HG03575 (cell line): Measurements from ENCODE around the gene PRSS50.

Experiments
- ATAC-seq: cut with Tn5 transposase; IDR thresholded peaks from one replicate; pipeline ENCODE4 v1.9.1; 2021; ENCODE audit not compliant: unreplicated experiment, insufficient number of reproducible peaks, low FRiP score; ENCODE audit errors: extremely low read depth

Gene PRSS50

DNA sequence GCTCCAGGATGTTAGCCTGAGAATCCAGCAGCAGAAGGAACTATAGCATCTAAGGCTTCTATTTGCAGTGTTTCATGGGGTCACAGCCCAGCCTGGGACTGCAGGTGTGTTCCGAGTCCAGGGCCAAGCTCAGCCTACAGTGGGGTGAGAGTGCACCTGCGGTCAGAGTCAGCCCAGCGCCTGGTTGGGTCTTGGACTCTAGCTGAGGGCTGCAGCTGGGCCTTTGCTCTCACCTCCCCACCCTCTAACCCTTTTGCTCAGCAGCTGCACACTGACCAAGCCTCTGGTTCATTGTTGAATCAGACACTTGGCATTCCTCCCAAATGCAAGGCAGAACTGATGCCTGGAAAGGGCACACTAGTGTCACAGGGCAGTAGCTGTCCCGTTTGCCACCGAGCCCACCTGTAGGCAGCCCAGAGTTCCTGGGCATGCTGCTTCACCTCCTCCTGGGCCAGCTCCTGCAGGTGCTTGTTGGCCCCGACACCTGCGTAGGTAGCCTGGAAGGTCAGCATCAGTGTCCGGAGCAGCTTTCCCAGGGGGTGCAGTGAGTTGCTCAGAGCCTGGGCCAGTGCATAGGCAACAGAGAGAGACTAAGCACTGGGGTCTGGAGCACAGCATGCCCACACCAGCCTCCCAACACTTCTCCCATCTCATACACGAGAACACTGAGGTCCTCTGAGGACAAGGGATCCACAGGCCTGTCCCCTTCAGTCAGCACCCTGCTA is 41.7 kb downstream of the PRSS50 start:
- ATAC-seq: no peak

DNA sequence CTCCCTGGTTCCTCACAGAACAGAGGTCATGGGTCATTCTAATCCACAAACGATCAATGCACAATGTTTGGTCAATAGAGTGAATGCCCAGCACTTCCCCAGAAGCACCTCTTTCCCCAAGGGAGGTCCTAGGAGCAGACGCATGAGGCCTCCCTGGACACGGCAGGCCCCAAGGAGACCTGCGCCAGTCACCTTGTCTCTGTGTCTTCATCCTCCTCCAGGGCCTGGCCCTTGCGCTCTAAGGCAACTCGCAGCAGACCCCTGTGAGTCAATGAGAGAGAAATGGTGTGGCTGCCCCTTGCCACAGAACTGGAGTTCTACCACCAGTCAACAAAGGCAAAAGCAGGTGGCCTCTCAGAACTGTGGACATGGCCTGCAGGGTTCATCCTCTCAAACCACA is 42.2 kb downstream of the PRSS50 start:
- ATAC-seq: no peak

DNA sequence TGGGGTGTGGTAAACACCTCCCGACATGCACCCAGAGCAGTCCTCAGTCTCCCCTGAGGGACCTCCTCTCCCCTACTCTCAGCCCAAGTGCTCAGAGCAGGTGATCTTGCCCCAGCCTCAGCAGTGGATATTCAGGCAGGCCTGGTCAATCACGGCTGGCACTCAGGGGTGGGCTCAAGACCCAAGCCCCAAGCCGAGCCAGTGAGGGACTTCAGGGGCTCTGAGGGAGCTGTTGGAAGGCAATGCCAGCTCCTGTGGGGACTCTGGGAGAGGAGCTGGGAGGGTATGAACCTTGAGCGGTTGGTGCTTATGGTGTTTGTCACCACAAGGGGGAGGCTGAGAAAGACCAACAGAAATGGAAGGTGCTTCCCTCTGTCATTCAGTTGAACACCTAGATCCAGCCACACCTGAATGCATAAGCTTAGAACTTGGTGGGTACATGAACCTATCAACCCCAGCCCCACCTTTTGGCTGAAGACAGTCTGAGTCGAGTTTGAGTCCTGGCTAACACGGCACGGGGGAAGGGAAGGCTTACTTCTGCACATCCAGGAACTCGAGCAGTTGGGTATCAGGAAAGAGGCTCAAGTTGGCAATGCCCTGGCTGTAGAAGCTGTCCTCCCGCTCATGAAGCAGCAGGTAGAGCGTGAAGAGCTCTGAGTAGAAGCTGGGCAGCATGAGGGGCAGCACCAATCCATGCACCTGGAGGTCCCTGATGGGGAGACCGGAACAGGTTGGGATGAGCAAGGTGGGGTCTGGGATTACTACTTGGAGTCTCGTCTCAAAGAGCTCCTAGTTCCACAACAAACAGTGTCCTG is 43.4 kb downstream of the PRSS50 start:
- ATAC-seq: no peak

DNA sequence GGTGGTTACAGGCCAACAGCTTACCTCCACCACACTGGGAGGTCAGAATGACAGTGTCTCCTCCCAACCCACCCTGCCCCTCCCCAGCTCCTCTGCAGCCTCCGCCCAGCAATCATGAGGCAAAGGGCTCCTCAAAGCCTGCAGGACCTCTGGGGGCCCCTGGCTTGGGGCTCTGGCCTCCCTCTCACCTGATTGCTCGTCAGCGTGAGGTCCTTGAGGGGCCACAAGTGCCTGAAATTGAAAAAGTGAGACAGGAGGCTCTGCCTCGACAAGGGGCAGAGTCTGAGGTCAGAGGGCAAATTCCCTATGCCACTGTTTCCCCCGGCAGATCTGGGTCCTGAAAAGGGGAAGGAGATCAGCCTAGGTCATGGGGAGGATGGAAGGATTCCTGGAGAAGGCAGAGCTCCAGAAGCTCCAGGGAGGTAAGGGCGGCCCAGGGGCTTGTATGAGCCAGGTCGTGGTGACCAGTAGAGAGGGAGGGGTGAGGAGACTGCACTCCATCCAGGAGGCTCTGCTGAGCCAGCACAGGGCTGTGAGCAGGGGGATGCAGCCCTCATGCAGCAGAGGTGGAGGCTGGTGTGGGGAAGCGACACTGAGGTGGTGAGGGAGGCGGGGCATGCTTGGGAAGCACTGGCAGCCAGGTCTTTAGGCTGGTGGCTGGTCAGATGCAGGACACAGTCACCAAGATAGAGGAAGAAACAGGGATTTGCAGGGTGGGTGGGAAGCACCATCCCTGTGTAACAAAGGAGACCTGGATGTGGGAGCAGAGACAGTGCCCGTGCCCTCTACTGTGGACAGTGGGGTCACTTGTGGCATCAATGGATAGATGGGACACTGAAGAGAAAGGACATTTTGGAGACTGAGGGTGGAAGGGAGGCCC is 44.3 kb downstream of the PRSS50 start:
- ATAC-seq: no peak

DNA sequence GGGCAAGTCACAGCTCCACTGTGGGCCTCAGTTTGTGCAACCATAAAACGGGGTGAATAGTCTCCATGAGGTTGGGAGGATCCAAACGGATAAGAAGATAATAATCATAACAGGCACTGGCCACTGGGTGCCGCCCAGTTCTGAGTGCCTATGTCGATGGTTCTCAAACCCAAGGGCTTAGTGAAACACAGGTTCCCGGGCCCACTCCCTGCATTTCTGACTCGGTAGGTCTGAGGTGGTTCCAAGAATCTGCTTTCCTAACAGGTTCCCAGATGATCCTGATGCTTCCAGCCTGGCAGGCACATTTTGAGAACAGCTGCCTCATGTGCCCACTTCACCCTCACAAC is 45.3 kb downstream of the PRSS50 start:
- ATAC-seq: no peak

DNA sequence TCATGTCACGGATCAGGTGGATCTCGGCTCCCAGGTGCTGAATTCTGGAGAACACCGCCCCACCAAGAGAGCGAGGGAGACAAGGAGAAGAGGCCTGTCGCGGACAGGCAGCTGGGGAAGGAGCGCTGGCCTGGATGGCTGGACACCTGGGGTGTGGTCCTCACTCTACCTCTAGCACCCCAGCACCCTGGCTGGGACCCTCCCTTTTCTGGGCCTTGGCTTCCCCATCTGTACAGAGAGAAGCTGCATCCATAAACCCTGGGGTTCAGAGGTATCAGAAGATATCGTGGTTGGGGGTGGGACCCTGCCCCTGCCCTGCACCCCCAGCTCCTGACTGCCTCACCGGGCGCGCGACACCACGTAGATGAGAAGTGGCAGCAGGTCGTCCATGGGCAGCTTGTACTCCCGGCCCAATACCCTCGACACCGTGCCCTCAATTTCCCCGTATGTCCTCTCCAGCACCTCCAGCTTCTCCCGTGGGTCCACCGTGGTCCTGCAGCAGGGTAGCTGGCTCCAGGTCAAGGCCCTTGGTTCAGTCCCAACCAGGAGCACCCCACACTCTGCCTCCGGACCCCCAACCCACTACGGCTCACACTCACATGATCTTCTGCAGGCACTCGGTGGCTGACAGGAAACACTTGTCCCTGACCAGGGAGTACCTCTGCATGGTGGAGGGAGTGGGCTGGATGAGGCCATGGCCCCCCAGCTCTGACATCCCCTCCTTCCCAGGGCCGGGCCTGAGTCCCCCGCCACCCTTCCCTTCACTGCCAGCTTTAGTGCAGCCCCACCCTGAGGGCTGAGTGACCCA is 45.9 kb downstream of the PRSS50 start:
- no peak for ATAC-seq

DNA sequence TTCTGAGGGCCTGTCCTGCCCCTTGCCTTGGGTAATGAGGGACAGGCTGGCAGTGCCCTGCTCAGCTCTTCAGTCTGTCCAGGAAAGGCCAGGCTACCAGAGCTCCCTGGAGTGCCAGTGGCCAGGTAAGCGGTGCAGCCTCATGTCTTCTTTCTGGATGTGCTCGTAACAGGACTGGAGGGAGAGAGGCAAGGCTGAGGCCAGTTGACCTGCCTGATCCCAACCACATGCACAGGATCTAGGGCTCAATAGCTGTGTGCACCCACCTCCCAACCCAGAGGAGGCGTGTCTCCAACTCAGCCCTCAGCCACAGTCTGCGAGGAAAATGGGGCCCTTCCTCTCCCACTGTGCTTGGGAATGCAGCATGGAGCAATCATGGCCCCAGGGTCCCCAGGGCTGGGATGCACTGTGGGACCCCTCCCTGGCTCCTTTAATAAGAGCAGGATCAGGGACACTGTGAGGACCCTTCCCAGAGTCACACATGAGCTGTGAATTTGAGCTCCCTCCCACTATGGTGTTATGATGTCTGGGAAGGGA is 46.7 kb downstream of the PRSS50 start:
- no peak for ATAC-seq

DNA sequence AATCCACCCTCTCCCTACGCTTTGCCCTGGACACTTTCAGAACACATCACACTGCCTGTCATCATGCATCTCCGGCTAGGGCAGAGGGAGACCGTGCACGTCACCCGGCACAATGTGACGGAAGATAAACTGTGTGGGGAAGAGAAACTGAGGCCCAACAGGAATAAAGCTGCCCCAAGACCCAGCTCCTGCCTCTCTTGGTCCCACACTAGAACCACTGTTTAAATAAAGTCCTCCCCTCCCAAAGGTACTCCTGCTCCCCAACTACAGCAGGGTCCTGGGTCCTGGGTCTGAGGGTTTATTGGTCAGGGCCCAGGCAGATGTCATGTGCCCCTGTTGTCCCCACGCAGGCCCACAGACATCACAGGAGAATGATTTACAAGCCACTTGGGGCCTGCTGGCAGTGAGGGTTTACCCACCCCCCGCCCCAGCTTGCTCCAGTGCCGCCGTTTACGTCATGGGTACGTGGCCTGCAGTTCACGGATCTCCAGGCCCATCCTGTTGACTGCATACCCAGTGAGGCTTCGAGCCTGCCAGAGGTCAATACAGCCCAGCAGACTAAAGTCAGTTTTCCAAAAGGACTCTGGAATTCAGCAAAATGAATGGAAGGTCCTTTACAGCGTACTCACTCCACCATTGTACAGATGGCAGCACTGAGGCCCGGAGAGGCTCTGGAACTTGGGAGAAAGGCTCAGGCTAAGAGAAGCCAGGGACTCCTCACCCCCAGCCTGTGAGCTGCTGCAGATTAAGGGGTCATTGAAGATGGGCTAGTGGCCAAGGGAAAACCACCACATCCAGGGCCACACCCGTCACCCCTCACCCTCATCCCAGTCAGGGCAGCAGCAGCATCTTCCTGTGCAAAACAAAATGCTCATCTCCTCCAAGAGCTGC is 47.4 kb downstream of the PRSS50 start:
- ATAC-seq: no peak

DNA sequence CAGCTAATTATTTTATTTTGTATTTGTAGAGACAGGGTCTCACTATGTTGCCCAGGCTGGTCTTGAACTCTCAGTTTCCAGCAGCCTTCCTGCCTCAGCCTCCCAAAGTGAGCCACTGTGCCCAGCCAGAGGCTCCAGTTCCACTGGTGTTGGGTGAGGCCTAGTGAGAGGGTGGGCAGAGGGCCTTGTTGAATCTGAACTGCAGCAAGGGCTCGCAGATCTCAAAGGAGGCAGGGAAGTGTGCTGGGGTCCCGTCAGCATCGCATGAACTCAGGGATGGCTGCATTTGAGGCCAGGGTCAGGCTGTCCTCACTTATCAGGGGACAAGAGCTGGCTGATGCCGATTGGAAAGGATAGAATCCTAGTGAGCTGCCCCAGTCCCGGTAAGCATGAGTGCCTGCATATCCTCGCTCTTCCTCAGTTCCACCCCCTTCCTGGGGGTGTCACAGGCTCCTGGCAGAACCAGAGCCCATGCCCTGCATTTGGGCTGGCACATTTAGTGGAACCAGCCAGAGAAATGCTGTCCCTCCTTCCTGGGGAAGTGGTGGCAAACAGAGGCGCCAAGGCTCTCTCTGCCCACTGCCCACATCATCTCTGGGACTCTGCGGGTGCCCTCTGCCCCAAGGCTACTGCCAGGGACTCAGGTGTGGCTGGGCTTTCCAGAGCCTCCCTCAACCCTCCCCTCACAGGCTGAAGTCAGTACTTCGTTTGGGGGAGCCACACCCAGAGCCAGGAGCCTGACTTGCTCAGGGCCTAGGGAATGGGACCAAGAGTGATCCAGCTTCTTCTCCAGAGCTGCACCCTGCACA is 48.3 kb downstream of the PRSS50 start:
- ATAC-seq: no peak

DNA sequence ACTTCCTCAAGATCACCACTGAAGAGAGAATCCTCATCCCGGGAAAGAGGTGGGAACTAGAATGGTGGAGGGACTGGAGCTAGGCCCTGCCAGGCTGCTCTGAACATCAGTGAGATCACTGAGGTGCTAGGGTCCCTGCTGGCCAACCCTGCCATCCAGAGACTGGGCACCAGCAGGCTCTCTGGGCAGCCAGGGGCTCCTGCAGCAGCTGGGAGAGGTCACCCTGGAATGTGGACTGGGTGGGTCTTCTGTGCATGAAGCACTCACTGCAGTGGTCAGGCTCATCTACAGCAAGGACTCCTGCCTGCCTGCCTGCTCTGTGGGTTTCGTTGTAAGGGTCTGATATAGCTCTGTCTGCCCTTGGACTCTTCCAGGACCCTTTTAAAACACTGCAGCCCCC is 49.1 kb downstream of the PRSS50 start:
- ATAC-seq: no peak

DNA sequence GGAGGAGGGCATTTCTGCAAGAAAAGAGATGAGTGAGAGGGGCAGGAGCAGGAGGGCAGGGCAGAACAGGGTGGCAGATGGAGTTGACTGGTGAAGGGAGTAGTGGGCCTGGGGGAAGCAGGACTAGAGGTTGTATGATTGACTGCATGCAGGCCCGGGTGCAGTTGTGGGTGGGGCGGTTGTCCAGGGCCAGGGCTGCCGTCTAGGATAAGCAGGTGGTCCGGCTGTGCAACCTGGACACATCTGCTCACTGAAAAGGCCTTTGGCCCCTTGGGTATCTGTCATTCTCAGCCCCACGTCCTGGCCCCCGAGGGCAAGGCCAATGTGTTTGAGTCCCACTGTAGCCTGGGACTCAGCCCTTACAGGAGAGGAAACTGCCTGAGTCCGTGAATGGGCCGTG is 49.6 kb downstream of the PRSS50 start:
- no peak for ATAC-seq

DNA sequence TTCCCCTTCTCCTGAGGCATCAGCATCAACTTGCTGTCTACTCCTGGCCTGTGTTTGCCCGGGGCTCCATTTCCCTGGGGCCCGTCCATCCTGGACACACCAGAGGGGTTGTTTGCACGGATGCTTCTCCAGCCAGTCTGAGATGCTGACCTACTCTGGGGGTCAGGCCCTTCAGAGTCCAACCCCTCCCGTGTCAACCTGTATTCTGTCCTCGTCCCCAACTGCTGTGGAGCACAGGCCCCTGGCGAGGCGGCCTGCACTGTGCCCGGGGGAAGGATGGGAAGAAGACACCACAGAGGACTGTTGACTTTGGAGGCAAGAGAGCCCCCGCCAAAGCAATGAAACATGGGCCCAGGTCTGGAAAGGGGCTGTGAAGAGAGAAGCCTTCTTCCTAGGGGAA is 50.0 kb downstream of the PRSS50 start:
- no peak for ATAC-seq

DNA sequence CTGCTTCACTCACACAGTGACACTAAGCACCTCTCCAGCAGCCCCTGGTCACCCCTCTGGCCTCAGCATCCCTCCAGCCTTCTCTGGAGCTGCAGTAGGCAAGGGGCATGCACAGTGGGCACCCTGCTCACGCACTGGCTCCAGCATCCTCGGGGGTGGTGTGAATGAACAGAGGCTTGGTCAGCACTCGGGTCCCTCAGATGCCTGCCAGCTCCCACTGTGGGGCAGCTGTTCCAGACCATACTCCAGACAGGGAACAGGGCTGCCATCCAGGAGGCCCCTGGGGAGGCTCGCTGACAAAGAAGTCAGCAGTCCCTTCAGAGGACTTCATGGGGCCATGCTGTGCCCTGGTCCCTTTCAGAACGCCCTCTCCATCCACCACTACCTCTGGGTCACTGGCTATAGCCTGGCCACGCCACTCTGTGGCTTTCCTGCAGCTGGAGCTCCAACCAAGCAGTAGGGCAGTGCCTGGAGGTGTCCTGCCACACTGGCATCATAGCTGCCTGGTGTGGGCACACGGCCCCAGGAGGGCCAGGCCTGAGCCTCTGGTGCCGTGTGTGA is 50.5 kb downstream of the PRSS50 start:
- ATAC-seq: no peak

DNA sequence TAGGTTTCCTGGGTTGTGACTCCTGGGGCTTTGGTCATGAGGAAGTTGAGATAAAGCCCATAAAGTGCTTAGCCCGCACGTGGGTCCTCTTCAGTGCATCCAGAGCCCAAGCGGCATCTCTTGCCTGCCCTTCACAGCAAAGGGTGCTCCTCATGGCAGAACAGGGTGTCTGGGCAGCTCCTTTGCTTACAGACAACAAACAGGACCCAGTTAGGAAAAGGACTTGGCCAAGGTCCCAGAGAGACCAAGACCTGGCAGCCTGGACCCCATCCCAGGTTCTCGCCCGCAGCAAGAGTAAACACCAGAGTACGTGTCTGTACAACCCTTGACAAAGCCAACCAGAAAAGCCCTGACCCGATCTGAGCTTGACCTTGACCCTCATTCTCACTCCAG is 51.2 kb downstream of the PRSS50 start:
- ATAC-seq: no peak

DNA sequence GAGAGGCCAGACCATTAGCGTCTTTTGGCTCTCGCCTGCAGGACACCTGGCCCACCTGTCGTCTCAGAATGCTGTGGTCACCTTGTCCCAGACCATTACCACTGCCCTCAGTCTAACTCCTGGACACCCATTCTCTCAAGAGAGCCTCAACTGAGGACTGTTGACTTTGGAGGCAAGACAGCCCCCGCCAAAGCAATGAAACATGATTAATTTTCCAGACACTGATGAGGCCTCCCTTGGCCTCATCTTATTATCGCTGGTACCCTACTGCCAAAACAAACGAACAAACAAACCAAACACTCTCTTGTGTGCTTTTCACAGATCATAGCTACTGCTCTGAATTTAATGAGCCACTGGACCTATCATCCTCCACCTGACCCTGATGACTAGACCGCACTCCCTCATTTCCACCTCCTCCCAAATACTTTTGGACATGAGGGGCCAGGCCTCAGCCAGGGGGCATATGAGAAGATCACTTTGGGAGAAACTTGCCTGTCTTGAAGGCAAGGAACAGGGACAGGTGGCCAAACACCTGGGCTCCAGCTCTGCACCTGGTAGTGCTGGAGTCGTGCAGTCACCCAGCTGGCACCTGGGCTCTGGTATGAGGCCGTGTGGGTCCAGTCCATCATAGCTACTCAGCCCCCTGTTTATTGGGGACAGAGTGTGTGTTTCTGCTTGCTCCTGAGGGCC is 51.8 kb downstream of the PRSS50 start:
- no peak for ATAC-seq
